Psoas muscle (tissue), 8 donors: ENCODE measurements around the gene GPATCH3. TPM values are rescaled to one million over a fixed set of nuclear protein-coding genes. Genes with fewer than 3 reads are reported as not detected.

Experiments
- ATAC-seq, 4 donors: fragments of 200-7000 bp; cut with Tn5 transposase; one replicate each; pipeline ENCODE4 v1.9.1; 2020; ENCODE audit warnings: moderate library complexity in 3 of 4, mild to moderate bottlenecking in 2 of 4
- DNase-seq, 2 donors: peaks; one replicate each; pipeline ENCODE4 v3.0.0-alpha.2; 2020
- H3K27ac ChIP-seq: fragments of 200-600 bp; one replicate; pipeline ENCODE4 v1.8.0; 2022
- H3K27me3 ChIP-seq, 3 donors: fragments of 200-600 bp in 1 of 3; one replicate each; pipeline versions ENCODE4 v1.6.1 to v1.8.0; 2013 to 2022; ENCODE audit warnings: low read length in 2 of 3, mild to moderate bottlenecking in 2 of 3, moderate library complexity in 1 of 3; ENCODE audit not compliant: insufficient read depth in 3 of 3
- H3K36me3 ChIP-seq, 2 donors: fragments of 200-600 bp in 1 of 2; one replicate each; pipeline versions ENCODE4 v1.6.1 to v1.8.0; 2013 to 2022; ENCODE audit warnings: low read depth in 1 of 2, mild to moderate bottlenecking in 1 of 2, moderate library complexity in 1 of 2; ENCODE audit not compliant: insufficient read depth in 1 of 2
- H3K4me1 ChIP-seq: fragments of 200-600 bp; one replicate; pipeline ENCODE4 v1.8.0; 2022
- H3K4me3 ChIP-seq: fragments of 200-600 bp; one replicate; pipeline ENCODE4 v1.8.0; 2022; ENCODE audit warnings: mild to moderate bottlenecking
- H3K9me3 ChIP-seq: fragments of 200-600 bp; one replicate; pipeline ENCODE4 v1.8.0; 2022
- WGBS, 3 donors: extraction: QIAGEN DNeasy Blood & Tissue Kit; methylation state at CpG; one replicate each; pipeline versions ENCODE4 v1.1.6 to v1.1.7; 2013; 5-methylcytosine and 5-hydroxymethylcytosine counted together
- intact Hi-C, 2 donors: fragments of 100-400 bp; cut with DNase I; formaldehyde crosslinking; loops; one replicate each; pipeline versions ENCODE4 v1.11.0 to v1.14.2; 2022
- polyA plus RNA-seq, 3 donors: library from polyadenylated mRNA; stranded (reverse); fragments of 200-250 nt; gene quantifications; one replicate each; pipeline ENCODE4 v1.2.3, GENCODE V29; 2013
- total RNA-seq, 4 donors: library from RNA; stranded (reverse); fragmentation: NEBNext Ultra II Directional in 2 of 4; extraction: Animal tissue kit (Norgen Biotek cat#: 25700) in 2 of 4; gene quantifications; one replicate each; pipeline versions ENCODE4 v1.2.1 to v1.2.4, GENCODE V29; 2021 to 2023
- TF ChIP-seq, protein P1 (sequence below): fragments of 200-600 bp; IDR thresholded peaks from one replicate; pipeline ENCODE4 v1.8.0; 2022; ENCODE audit warnings: antibody characterized with exemption
- donor health status: healthy with polysubstance abuse.
- donor health status: DM: no; HTN: no; CAD: no; lungs with moderate emphysema.
- donor health status: Bipolar disorder and iron deficiency.
- donor health status: healthy.
- donor health status: DM: yes; HTN: yes; CAD: no.
- donor health status: DM: no; HTN: no; CAD: no.
- donor health status: DM: no; HTN: no; CAD: no.
- donor health status: DM: yes; HTN: yes; CAD: no.

GPATCH3 gene
- total and polyA plus RNA-seq, 7 donors, result 10.7 to 31.8 (median 13.7) TPM

DNA sequence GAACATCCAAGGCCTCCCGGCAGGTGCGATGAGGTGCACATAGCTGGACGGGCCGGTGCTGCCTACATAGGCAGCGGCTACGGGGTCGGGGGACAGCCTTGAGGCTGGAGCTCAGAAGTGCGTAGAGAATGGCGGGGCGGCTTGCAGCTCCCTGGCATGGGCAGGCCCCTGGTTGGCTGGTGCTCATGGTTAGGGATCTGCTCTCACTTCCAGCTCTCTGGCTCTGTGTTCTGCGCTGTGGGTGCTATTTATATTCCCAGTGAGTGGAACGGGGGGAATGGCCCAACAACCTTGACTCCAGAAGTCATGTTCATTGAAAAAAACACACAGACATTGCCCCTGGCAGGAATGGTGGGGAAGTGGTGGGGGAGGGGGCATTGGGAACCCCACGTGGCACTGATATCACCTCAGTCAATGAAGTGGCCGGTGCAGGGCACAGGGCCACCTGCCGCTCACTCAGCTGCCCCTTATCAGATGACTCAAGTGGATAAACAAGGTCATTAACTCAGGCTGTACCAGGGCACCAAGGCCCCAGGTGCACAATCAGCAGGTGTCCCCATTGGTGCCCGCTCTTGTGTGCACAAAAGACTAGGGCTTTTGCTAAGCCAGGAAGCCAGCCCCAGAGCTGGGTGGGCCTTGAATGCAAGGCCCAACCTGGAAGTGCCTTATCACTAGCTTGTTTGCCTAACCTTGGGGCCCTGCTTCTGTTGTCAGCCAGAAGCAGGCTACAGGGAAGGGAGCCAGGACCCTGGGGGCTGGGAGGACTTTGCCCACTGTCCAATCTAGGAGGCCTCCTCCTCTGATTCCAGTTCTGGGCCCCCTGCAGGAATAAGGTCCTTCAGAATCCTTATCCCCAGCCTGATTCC is 13.7 kb upstream of the GPATCH3 start, which contains the start of gene NR0B2:
TSS of gene NR0B2 (minus strand) at position 222 of the 866 bp plus-strand sequence. CDS start at position 187, 35 bp downstream.
- 56 to 67% (median 61%) methylated on average over 16 of the region's 16 CpGs for WGBS, 3 donors
- peak within 1 kb of the TSS; percentile 41 for H3K4me3 ChIP-seq
- peak; percentile 40 to 53 for DNase-seq
- peak within 1 kb of the TSS; percentile 70 for H3K27ac ChIP-seq
- TF ChIP-seq, protein P1, sequence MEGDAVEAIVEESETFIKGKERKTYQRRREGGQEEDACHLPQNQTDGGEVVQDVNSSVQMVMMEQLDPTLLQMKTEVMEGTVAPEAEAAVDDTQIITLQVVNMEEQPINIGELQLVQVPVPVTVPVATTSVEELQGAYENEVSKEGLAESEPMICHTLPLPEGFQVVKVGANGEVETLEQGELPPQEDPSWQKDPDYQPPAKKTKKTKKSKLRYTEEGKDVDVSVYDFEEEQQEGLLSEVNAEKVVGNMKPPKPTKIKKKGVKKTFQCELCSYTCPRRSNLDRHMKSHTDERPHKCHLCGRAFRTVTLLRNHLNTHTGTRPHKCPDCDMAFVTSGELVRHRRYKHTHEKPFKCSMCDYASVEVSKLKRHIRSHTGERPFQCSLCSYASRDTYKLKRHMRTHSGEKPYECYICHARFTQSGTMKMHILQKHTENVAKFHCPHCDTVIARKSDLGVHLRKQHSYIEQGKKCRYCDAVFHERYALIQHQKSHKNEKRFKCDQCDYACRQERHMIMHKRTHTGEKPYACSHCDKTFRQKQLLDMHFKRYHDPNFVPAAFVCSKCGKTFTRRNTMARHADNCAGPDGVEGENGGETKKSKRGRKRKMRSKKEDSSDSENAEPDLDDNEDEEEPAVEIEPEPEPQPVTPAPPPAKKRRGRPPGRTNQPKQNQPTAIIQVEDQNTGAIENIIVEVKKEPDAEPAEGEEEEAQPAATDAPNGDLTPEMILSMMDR, result no peak
- ATAC-seq, result peak; percentile 77 to 84 (median 80)
- intact Hi-C loops, result no loop called here
- no peaks in the 10 kb centered on the region for H3K27me3 ChIP-seq
- no peaks in the 10 kb centered on the region for H3K9me3 ChIP-seq
- H3K36me3 ChIP-seq, result no peaks in the 10 kb centered on the region
- peaks cover 10% of the 10 kb centered on the region for H3K4me1 ChIP-seq

DNA sequence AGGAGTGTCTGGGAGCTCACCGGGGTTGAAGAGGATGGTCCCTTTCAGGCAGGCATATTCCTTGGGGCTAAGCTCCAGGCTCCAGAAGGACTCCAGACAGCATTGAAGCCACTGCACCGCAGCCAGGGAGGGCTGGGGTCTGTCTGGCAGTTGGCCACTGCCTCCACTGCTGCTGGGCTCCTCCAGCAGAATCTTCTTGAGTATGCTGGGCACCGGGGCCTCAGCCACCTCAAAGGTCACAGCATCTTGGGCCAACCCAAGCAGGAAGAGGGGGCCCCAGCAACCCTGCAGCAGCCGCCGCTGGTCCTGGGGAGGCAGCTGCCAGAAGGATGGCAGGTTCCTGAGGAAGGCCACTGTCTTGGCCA is 13.1 kb upstream of the GPATCH3 start:
- 69 to 74% (median 73%) methylated on average over 5 of the region's 5 CpGs for WGBS, 3 donors
- H3K4me1 ChIP-seq, result peaks cover 10% of the 10 kb centered on the region
- ATAC-seq, result peak in 2 of 4 donors; percentile 2 to 14
- peak overlapping the region; percentile 70 for H3K27ac ChIP-seq
- no peaks in the 10 kb centered on the region for H3K36me3 ChIP-seq
- intact Hi-C loops, result no loop called here
- H3K9me3 ChIP-seq, result no peaks in the 10 kb centered on the region
- TF ChIP-seq, protein P1, result no peak
- H3K4me3 ChIP-seq, result peak overlapping the region; percentile 41
- DNase-seq, result no peak
- H3K27me3 ChIP-seq, result no peaks in the 10 kb centered on the region

DNA sequence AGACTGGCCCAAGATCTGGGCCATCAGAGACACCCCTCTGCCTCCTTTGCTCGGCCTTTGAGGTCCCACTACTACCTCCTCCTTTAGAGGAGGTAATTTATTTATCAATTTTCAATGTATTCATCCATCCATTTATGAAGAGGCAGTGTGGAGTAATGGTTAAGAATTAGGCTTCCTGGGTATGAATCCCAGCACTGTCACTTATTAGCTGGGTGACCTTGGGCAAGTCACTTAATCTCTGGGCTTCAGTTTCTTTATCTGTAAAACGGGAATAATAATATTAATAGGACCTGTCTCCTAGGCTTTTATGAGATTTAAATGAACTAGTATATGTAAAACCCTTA is 11.9 kb upstream of the GPATCH3 start:
- TF ChIP-seq, protein P1, result no peak
- Histone ChIP-seq H3K27me3 (no peaks in the 10 kb centered on the region), H3K4me3 (no peak overlapping the region), H3K36me3 (no peaks in the 10 kb centered on the region), H3K27ac (no peak overlapping the region), H3K4me1 (peaks cover 10% of the 10 kb centered on the region), H3K9me3 (no peaks in the 10 kb centered on the region)
- intact Hi-C loops, result no loop called here
- ATAC-seq, result no peak
- WGBS, 3 donors, result 52 to 67% (median 63%) methylated on average over 2 of the region's 2 CpGs
- DNase-seq, result no peak

- no peak for ATAC-seq
- 83 to 88% (median 87%) methylated on average over 8 of the region's 8 CpGs for WGBS, 3 donors
Measured at GRCh38 chr1:26911399-26912146, 11.3 kb upstream of the GPATCH3 start.

More at GRCh38 chr1:26911399-26912146, 11.3 kb upstream of the GPATCH3 start:
- no peak overlapping the region for H3K27ac ChIP-seq
- no peak overlapping the region for H3K4me3 ChIP-seq
- DNase-seq, result no peak
- TF ChIP-seq, protein P1, result no peak
- no peaks in the 10 kb centered on the region for H3K36me3 ChIP-seq
- intact Hi-C loops, result no loop called here
- H3K27me3 ChIP-seq, result no peaks in the 10 kb centered on the region
- H3K9me3 ChIP-seq, result no peaks in the 10 kb centered on the region
- H3K4me1 ChIP-seq, result peaks cover 10% of the 10 kb centered on the region
